ENCODE measurements around the gene RIPOR2.

DNA sequence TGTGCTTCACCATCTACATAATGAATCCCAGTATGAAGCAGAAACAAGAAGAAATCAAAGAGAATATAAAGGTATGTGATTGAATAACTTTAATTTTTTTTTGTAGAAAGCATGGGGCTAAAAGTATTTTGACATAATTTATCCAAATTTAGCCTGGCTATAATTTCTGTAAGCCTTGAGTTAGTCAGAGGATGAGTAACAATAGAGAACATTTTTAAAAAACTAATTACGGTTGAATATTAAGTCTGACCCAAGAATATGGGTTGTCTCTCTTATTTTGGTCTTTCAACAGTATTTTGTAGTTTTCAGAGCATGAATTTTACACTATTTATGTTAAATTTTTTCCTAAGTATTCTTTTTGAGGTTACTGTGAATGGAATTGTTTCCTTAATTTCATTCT lies 158.5 kb downstream of the RIPOR2 start:
- no peak for TF ChIP-seq EZH2 (IDR thresholded peaks at IDR 0.05; ENCODE audit: borderline replicate concordance, low read depth, low read length, severe bottlenecking)
- no peak for TF ChIP-seq POLR2A (IDR thresholded peaks at IDR 0.05; ENCODE audit: low read depth, low read length)

All from endothelial cell of umbilical vein (primary cell).